ENCODE measurements around the gene SMAD5.
A peak's percentile ranks its signal among the peaks of the same experiment; 100 is the strongest.

The SMAD5 gene

GRCh38 chr5:136143312-136143711 is 10.7 kb downstream of the SMAD5 start:
- no peak for FAIRE-seq
- DNase-seq (ENCODE audit: insufficient read length): no peak
- TF ChIP-seq POLR2AphosphoS5 (IDR thresholded peaks at IDR 0.05; ENCODE audit: low read depth, low read length) (no peak), POLR2A (IDR thresholded peaks at IDR 0.05; ENCODE audit: low read depth, low read length) (no peak), TAF1 (IDR thresholded peaks at IDR 0.05; ENCODE audit: borderline replicate concordance, low read depth, low read length) (no peak)

GRCh38 chr5:136143763-136144162 is 11.1 kb downstream of the SMAD5 start:
- no peak for DNase-seq (ENCODE audit: insufficient read length)
- FAIRE-seq: no peak
- TF ChIP-seq POLR2A (IDR thresholded peaks at IDR 0.05; ENCODE audit: low read depth, low read length) (no peak), TAF1 (IDR thresholded peaks at IDR 0.05; ENCODE audit: borderline replicate concordance, low read depth, low read length) (no peak), POLR2AphosphoS5 (IDR thresholded peaks at IDR 0.05; ENCODE audit: low read depth, low read length) (no peak)

- DNase-seq (ENCODE audit: insufficient read length) (no peak), FAIRE-seq (peak; percentile 38)
- TF ChIP-seq POLR2A (IDR thresholded peaks at IDR 0.05; ENCODE audit: low read depth, low read length) (no peak), TAF1 (IDR thresholded peaks at IDR 0.05; ENCODE audit: borderline replicate concordance, low read depth, low read length) (no peak), POLR2AphosphoS5 (IDR thresholded peaks at IDR 0.05; ENCODE audit: low read depth, low read length) (no peak)
These were observed 12.4 kb downstream of the SMAD5 start for GRCh38 chr5:136145030-136145429.

DNA sequence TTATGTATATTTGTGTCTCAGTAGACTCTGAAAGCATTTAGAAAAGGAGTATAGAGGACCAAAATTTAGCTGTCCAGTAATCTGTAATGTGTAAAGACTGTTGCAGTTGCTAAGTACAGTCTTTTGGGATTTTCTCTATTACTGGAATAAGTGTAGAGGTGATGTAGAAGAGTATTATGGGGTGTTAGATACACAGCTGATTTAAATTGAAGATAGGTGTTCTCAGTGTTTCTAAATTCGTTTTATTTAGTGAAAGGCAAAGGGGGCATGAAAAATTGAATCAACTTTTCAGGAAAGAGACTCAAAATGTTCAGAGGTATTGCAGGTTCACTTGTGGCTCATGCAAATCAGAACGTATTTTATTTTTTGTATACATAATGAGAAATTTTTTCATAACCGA is 13.6 kb downstream of the SMAD5 start:
- DNase-seq (ENCODE audit: insufficient read length) (no peak), FAIRE-seq (no peak)
- no peak for TF ChIP-seq TAF1 (IDR thresholded peaks at IDR 0.05; ENCODE audit: borderline replicate concordance, low read depth, low read length)
- TF ChIP-seq POLR2AphosphoS5 (IDR thresholded peaks at IDR 0.05; ENCODE audit: low read depth, low read length): no peak
- TF ChIP-seq POLR2A (IDR thresholded peaks at IDR 0.05; ENCODE audit: low read depth, low read length): no peak

- DNase-seq (ENCODE audit: insufficient read length): no peak
- FAIRE-seq: no peak
- no peak for TF ChIP-seq POLR2AphosphoS5 (IDR thresholded peaks at IDR 0.05; ENCODE audit: low read depth, low read length)
- no peak for TF ChIP-seq TAF1 (IDR thresholded peaks at IDR 0.05; ENCODE audit: borderline replicate concordance, low read depth, low read length)
- TF ChIP-seq POLR2A (IDR thresholded peaks at IDR 0.05; ENCODE audit: low read depth, low read length): no peak
These were observed 15.0 kb downstream of the SMAD5 start for GRCh38 chr5:136147632-136148031.

- no peak for DNase-seq (ENCODE audit: insufficient read length)
- FAIRE-seq: no peak
- TF ChIP-seq POLR2A (IDR thresholded peaks at IDR 0.05; ENCODE audit: low read depth, low read length) (no peak), POLR2AphosphoS5 (IDR thresholded peaks at IDR 0.05; ENCODE audit: low read depth, low read length) (no peak), TAF1 (IDR thresholded peaks at IDR 0.05; ENCODE audit: borderline replicate concordance, low read depth, low read length) (no peak)
These were observed 17.2 kb downstream of the SMAD5 start for GRCh38 chr5:136149891-136150290.

- FAIRE-seq: no peak
- no peak for DNase-seq (ENCODE audit: insufficient read length)
- TF ChIP-seq POLR2A (IDR thresholded peaks at IDR 0.05; ENCODE audit: low read depth, low read length) (no peak), TAF1 (IDR thresholded peaks at IDR 0.05; ENCODE audit: borderline replicate concordance, low read depth, low read length) (no peak), POLR2AphosphoS5 (IDR thresholded peaks at IDR 0.05; ENCODE audit: low read depth, low read length) (no peak)
These were observed 21.1 kb downstream of the SMAD5 start for GRCh38 chr5:136153581-136154236.

GRCh38 chr5:136155078-136155477 is 22.4 kb downstream of the SMAD5 start:
- TF ChIP-seq TAF1 (IDR thresholded peaks at IDR 0.05; ENCODE audit: borderline replicate concordance, low read depth, low read length) (no peak), POLR2AphosphoS5 (IDR thresholded peaks at IDR 0.05; ENCODE audit: low read depth, low read length) (no peak), POLR2A (IDR thresholded peaks at IDR 0.05; ENCODE audit: low read depth, low read length) (no peak)
- FAIRE-seq (no peak), DNase-seq (ENCODE audit: insufficient read length) (no peak)

GRCh38 chr5:136155761-136156160 is 23.1 kb downstream of the SMAD5 start:
- TF ChIP-seq TAF1 (IDR thresholded peaks at IDR 0.05; ENCODE audit: borderline replicate concordance, low read depth, low read length) (no peak), POLR2A (IDR thresholded peaks at IDR 0.05; ENCODE audit: low read depth, low read length) (no peak), POLR2AphosphoS5 (IDR thresholded peaks at IDR 0.05; ENCODE audit: low read depth, low read length) (no peak)
- no peak for FAIRE-seq
- no peak for DNase-seq (ENCODE audit: insufficient read length)

DNA sequence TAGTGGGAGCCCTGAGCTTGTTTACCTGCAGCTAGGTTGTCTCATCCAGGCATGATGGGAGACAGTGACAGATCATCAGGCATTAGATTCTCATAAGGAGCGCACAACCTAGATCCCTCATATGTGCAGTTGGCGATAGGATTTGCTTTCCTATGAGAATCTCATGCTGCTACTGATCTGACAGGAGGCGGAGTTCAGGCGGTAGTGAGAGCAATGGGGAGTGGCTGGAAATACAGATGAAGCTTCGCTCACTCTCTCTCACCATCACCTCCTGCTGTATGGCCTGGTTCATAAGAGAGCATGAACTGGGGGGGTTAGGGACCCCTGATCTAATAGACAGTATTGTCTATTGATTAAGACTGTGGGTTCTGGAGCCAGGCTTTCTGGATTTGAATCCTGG is 24.9 kb downstream of the SMAD5 start:
- no peak for DNase-seq (ENCODE audit: insufficient read length)
- no peak for FAIRE-seq
- TF ChIP-seq POLR2A (IDR thresholded peaks at IDR 0.05; ENCODE audit: low read depth, low read length): no peak
- no peak for TF ChIP-seq TAF1 (IDR thresholded peaks at IDR 0.05; ENCODE audit: borderline replicate concordance, low read depth, low read length)
- TF ChIP-seq POLR2AphosphoS5 (IDR thresholded peaks at IDR 0.05; ENCODE audit: low read depth, low read length): no peak

- no peak for DNase-seq (ENCODE audit: insufficient read length)
These were observed 26.8 kb downstream of the SMAD5 start for GRCh38 chr5:136159457-136159856.

DNA sequence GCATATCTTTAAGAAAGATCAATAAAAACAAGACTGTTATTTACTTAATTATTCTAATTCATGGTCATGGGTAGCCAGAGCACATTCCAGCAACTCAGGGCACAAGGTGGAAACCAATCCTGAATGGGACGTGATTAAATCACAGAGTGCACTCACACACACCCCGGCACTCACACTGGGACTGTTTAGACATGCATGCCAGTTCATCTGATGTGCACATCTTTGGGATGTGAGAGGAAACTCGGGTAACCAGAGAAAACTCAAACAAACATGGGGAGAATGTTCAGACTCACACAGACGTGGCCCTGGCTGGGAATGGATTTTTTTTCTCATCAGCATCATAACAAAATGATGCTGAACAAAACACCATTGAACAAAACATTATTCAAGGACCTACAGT is 29.4 kb downstream of the SMAD5 start:
- no peak for TF ChIP-seq POLR2A (IDR thresholded peaks at IDR 0.05; ENCODE audit: low read depth, low read length)
- no peak for TF ChIP-seq POLR2AphosphoS5 (IDR thresholded peaks at IDR 0.05; ENCODE audit: low read depth, low read length)
- TF ChIP-seq TAF1 (IDR thresholded peaks at IDR 0.05; ENCODE audit: borderline replicate concordance, low read depth, low read length): no peak
- DNase-seq (ENCODE audit: insufficient read length) (no peak), FAIRE-seq (no peak)

More at GRCh38 chr5:136159457-136159856, 26.8 kb downstream of the SMAD5 start:
- FAIRE-seq: no peak
- TF ChIP-seq TAF1 (IDR thresholded peaks at IDR 0.05; ENCODE audit: borderline replicate concordance, low read depth, low read length): no peak
- no peak for TF ChIP-seq POLR2AphosphoS5 (IDR thresholded peaks at IDR 0.05; ENCODE audit: low read depth, low read length)
- TF ChIP-seq POLR2A (IDR thresholded peaks at IDR 0.05; ENCODE audit: low read depth, low read length): no peak
